COLO668 (cell line): ENCODE measurements around the gene UTS2.

ENCODE experiments used
- DNase-seq: peaks from one replicate; lab custom pipeline; 2025; ENCODE audit not compliant: unreplicated experiment; lab: John Stamatoyannopoulos, UW

The UTS2 gene

DNA sequence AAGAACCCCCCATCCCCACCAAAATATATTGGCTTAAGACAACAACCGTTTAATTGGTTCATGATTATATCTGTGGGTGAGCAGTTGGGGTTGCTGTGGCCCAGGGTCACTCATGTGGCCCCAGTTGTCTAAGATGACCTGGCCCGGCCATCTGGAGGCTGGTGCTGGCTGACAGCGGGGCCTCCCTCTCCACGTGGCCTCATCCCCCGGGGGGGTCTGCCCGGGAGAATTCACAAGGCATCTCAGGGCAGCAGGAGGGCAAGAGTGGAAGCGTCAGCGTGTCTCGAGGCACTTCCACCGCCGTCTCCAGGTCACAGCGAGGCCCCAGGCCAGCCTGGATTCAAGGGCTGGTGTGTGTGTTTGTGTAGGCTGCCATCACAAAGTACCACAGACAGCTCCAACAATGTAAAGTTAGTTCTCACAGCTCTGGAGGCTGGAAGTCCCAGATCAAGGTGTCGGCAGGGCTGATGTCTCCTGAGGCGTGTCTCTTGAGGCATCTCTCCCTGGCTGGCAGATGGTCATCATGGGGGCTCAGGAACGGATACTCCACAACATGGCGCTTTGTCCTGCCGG, 11.0 kb upstream of the UTS2 start:
- no peak for DNase-seq

DNA sequence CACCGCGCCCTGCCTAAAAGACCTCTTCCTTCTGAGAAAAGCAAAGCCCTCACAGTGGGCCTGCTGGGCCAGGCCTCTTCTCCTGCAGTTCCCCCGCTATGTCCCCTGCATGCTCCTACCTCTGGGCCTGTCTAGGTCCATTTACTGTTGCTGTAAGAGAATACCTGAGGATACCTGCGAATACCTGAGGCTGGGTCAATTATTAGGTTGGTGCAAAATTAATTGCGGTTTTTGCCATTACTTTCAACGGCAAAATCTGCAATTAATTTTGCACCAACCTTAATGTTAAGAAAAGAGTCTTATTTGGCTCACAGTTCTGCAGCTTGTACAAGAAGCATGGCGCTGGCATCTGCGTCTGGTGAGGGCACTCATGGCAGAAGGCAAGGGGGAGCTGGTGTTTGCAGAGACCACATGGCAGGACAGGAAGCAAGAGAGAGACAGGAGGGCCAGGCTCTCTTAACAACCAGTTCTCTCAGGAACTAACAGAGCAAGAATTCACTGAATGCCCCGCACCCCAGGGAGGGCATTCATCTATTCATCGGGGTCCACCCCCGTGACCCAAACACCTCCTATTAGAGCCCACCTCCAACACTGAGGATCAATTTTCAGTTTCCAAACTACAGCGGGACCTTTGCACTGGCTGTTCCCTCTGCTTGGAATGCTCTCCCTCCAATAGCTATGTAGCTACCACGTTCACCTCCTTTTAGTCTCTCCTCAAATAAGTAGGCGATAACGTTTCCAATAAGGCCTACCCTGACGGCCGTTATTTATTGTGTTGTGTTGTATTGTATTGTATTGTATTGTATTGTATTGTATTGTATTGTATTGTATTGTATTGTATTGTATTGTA, 9.6 kb upstream of the UTS2 start:
- DNase-seq, result no peak

DNA sequence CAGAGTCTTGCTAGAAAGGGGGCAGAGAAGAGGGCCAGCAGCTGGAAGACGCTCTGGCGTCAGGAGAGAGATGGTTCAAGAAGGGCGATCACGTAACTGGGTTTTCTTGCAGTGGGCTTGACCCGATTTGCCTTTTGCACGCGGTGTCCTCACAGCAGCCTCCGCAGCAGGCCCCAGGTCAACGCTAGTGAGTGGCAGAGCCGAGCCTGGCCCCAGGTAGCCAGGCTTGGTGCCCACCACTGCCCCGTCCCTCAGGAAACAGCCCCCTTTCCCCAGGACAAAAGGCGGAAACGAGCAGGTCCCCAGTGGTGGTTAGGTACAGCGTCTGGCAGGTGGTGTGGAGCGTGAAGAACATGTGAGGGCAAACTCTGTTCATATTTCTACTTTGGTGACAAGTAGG, 8.6 kb upstream of the UTS2 start:
- DNase-seq, result no peak

DNA sequence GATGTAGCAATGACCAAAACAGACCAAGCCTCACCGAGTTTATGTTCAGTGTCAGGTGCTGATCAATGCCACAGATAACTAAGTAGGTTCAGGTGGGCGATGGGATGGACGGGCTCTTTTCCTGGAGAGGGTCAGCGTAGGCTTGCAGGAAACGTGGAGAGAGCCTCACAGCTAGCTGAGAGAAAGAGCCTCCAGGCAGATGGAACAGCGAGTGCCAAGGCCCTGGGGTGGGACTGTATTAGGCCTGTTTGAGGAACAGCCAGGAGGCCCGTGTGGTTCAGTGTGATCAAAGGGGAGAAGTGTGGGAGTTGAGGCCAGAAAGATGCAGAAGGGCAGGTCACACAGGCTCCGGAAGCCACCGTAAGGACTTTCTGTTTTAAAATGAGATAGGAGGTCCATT, 7.3 kb upstream of the UTS2 start:
- no peak for DNase-seq

DNA sequence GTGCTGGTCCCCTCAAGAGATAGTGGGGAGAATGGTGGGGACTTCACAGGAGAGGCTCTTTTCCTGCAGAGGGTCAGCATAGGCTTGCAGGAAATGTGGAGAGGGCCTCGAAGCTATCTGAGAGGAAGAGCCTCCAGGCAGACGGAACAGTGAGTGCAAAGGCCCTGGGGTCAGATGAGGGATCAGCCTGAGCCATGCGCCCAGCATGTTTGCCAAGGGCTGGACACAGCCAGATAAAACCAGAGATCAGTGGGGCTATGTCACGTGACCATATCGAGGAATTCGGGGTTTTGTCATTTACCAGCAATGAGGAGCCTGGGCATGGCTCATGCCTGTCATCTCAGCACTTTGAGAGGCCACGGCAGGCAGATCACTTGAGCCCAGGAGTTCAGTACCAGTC, 6.5 kb upstream of the UTS2 start:
- DNase-seq, result no peak

DNA sequence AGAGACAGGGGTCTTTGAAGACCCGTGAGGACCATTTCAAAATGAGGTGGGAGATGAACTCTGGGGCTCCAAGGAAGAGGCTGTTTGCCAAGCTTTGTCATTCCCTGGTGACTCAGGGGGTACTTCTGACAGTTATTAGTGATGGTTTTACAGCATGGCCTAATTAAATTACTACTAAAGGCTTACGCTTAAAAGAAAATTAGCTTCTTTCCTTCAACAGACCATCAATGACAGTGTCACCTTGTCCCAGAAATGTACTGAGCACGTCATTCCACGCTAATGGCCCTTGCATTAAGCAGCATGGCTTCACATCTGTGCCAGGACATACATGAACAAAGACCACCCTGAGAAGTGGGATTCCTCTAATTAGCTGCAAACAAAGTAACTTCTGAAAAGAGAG, 5.1 kb upstream of the UTS2 start:
- no peak for DNase-seq

DNA sequence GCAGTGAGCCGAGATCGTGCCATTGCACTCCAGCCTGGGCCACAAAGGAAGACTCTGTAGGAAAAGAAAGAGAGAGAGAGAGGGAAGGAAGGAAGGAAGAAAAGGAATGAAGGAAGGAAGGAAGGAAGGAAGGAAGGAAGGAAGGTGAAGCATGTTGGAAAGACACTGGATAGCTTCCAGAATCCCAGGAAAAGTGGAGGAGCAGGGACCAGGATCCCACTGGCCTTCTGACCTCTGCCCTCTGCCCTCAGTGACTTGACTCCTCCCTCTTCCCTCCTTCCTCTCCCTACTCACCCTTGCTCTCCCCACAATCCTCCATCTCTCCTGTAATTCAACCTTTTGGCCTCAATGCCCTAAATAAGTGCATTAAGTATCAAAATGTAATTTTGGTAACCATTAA, 4.1 kb upstream of the UTS2 start:
- DNase-seq, result no peak

DNA sequence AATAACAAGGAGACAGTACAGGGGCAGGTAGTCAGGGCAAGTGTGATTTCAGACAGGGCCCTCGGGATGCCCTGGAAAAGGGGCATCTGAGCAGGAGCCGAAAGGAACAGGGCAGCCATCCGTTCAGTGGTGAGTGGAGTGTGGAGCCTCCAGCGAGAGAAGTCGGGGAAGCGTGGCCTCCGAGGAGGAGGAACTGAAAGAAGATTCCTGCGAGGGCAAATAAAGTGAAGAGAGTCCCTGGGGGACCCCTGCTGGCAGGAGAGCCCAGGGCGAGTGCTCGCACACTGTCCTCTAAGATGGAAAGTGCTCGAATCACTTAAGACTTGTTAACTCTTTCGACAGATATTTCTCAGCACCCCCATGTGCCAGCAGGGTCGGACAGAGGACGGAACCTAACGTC, 3.5 kb upstream of the UTS2 start:
- no peak for DNase-seq

DNA sequence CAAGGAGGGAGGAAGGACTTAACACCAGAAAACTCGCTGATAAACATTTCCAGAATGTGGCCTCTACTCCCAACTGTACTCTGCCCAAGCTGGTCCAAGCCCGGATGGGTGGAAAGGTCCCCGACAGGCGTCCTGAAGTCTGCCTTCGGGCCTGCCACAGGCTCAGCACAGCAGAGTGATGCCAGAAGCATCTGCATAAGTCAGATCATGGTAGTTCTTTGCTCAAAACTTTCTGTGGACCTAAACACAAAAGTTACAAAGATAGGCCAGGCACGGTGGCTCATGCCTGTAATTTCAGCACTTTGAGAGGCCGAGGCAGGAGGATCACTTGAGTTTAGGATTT, 790 bp upstream of the UTS2 start:
- DNase-seq, result no peak

DNA sequence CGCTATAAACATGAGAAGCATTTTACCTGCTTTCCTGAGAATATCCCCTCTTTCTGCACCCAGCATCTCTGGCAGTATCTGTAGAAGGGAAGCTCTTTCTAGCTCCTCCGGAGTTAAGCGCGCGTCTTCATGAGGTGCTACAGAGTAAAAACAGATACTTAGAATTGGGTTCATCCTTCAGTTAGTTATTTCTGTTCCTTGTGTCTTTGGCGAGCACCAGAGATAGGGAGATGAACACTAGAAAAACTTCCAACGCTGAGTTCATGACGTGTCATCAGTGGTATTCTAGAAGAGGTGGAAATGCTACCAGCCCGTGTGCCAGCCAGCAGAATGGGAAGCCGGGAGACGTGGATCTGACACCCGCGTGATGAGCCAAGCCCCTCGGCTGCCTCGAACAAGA, 2.1 kb downstream of the UTS2 start:
- DNase-seq, result no peak

DNA sequence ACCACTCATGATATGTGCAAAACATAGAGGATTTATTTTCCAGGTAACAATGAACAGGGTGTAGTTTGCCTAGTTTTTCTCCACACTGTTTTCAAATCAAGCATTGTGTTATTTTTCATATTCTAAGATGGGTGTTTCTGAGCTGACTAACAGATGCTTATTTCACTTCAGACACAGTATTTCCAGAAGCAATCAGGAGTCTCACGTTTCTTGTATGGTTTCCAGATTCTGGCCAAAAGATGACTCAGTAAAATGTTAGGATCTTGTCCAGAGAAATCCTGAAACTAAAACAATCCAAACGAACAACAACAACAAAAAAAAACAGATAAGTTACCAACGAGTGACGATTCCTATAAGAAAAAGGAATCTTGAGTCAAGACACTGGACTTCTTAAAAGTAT, 5.3 kb downstream of the UTS2 start:
- DNase-seq, result no peak

DNA sequence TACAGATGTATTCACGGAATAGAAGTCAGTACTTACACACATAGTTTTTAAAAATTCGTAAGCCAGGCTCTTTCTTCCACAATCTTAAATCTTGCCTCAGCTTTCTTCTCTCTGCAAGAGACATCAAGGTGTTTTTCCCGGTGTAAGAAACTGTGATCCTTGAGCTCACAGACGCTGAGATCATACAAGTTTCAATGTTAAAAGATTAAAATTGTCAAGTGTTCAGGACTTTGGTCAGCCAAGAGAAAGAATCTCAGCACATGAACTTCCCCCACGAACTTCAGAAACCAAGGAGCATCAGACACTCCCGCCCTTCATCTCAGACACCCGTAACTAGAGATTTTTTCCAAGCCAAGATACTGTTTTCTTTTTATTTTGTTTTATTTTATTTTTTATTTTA, 6.2 kb downstream of the UTS2 start:
- no peak for DNase-seq

DNA sequence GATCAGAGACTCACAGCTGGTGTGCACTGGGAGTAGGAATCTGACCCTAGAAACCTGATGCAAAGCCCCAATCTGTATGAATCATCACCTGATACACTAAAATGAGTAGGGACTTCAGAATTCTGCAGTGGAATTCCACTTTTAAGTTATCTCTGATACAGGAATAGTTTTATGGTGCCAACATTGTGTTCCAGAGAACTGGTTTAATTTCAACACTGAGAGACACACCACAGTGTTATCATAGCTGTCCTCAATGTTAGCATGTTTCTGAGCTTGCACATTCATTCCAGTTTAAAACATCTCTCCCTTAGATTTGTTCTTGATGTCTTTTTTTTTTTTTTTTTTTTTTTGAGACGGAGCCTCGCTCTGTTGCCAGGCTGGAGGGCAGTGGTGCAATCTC, 7.1 kb downstream of the UTS2 start:
- DNase-seq, result no peak

DNA sequence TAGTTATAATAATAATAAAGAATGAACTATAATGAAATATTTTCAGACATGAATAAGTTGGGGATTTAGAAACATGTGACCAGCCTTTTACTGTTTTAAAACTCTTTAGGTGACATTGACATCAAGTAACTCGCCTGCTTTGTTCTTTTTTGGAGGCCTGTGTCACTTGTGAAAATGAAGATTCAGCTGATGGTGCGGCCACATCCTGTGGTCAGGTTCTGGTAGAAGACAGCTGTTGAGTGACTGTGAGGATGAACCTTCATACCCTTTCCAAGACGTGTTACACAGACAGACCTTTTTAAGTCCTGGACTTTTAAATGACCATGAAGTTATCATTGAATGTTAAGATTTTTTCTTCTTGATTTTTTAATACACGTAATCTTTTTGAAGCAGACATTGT, 10.3 kb downstream of the UTS2 start:
- no peak for DNase-seq

DNA sequence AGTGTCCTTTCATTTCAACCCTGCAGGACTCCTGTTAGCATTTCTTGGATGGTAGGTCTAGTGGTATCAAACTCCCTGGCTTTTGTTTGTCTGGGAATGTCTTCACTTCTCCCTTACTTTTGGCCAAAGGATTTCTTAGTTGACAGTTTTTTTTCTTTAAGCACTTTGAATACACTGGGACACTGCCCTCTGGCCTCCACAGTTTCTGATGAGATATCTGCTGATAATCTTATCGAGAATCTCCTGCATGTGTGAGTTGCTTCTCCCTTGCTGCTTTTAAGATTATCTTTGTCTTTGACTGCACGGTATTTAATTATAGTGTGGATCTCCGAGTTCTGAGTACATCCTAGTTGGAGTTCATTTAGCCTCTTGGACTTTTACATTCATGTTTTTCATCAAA, 13.3 kb downstream of the UTS2 start:
- no peak for DNase-seq

DNA sequence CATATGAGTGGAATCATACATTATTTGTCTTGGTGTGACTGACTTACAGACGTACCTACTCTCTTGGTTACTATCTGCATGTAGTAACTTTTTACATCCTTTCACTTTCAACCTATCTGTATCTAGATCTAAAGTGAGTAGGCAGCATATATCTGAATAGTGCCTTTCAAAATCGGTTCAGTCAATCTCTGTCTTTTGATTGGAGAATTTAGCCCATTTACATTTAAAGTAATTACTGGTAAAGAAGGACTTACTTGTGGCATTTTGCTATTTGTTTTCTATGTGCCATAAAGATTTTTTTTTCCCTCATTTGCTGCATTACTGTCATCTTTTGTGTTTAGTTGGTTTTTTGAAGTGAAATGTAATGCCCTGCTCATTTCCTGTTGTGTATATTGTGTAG, 14.2 kb downstream of the UTS2 start:
- no peak for DNase-seq

DNA sequence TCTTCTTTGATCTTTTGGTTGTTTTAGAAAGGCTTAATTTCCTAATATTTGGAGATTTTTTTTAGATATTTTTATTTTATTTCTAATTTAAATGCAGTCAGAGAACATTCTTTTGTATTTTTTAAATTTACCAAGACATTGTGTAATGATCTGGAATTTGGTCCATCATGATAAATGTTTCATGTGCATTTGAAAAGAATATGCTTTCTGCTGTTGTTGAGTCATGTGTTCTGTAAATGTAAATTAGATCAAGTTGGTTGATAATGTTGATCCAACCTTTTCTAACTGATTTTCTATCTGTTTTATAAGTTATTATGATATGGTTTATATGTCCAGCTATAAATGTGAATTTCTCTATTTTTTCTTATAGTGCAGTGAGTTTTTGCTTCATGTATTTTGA, 19.8 kb downstream of the UTS2 start:
- DNase-seq, result no peak

DNA sequence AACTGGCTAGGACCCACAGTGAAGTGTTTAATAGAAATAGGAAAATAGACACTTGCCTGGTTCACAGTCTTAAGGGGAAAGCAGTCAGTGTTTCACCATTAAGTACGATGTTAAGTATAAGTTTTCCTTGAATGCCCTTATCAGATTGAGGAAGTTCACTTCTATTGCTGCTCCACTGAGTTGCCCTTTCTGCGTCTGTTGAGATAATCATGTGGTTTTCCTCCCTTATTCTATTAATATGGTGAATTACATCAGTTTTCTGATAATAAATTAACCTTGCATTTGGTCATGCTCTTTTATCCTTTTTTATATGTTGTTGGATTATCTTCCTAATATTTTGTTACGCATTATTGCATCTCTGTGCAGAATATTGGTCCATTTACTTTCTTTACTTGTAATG, 21.4 kb downstream of the UTS2 start:
- DNase-seq, result no peak

DNA sequence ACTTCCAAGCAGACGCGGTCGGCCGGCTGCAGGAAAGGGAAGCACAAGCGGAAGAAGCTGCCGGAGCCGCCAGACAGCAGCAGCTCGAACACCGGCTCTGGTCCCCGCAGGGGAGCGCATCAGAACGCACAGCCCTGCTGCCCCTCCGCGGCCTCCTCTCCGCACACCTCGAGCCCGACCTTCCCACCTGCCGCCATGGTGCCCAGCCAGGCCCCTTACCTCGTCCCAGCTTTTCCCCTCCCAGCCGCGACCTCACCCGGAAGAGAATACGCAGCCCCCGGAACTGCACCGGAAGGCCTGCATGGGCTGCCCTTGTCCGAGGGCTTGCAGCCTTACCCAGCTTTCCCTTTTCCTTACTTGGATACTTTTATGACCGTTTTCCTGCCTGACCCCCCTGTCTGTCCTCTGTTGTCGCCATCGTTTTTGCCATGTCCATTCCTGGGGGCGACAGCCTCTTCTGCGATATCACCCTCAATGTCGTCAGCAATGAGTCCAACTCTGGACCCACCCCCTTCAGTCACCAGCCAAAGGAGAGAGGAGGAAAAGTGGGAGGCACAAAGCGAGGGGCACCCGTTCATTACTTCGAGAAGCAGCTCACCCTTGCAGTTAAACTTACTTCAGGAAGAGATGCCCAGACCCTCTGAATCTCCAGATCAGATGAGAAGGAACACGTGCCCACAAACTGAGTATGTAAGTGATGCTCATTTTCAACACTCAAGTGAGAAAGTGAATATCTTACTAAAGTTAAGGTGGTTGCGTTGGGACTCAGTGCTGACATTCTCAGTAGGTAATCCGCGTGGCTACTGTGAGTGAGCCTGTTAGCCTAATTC, 25.5 kb downstream of the UTS2 start:
- no peak for DNase-seq

DNA sequence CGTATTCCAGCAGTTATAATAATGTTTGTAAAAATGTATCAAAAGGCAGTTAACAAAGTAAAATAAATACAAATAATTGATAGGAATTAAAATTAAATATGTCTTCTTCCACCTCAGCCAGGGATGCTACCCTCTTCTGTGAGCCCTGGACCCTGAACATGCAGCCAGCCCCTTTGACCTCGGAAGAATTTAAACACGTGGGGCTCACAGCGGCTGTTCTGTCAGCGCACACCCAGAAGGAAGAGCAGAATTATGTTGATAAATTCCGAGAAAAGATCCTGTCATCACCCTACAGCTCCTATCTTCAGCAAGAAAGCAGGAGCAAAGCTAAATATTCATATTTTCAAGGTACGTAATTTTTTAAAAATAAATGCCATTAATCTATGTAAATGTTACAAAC, 26.5 kb downstream of the UTS2 start:
- no peak for DNase-seq

DNA sequence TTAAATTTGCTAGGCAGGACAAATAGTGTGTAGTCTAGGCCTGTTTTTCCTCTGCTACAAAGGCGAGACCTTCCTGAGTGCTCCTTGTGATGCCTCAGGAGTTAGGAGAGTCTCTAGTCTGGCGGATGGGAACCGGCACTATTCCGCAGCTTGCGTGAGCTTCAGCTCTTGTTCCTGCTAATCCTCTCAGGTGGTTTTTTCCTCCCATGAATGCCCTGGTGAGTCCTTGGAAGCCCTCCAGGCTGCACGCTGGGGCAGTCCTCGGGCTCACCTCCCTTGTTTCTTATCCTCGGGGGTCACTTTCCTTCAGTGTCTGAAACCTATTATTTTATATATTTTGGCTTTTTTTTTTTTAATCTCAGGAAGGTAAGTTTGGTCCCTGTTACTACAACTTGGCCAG, 28.2 kb downstream of the UTS2 start:
- no peak for DNase-seq

DNA sequence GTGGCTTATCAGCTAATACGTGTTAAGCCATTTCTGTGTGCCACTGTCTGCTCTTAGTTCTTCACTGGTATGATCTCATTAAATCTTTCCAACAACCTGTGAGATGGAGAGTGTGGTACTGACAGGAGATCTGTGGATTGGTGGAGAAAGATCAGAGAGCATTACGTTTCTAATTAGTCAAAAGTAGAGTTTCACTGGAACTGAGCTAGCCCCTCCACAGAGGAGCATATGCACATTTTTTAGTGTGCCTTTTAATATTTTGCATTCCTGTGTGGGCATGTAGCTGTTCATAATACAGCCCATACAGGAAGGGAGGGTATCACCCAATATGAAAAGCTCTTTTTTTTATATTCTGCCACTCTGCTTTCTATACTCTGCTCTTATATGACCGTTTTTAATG, 31.6 kb downstream of the UTS2 start:
- no peak for DNase-seq
